SK-N-SH (cell line): ENCODE data around the gene PTPA. TPM values are rescaled to one million over a fixed set of nuclear protein-coding genes. Genes with fewer than 3 reads are reported as not detected.

Experiments used
- CTCF ChIA-PET: fragments of 300-600, 350-600 bp; formaldehyde crosslinking; extraction: SDS; loops from one replicate; lab custom pipeline; 2021; lab: Yijun Ruan, JAX
- POLR2A ChIA-PET: fragments of 350-600 bp; sonication (Branson Sonifier 250); formaldehyde crosslinking; extraction: SDS; loops from one replicate; lab custom pipeline; 2020; ENCODE audit warnings: antibody characterized with exemption, inconsistent platforms; lab: Yijun Ruan, JAX
- DNase-seq: peaks from one replicate; pipeline ENCODE4 v3.0.0; 2012
- H2AFZ ChIP-seq: fragments of 200-600 bp; sonication (generic); 2 replicates; pipeline ENCODE4 v1.8.1; 2016; ENCODE audit warnings: antibody characterized with exemption, mild to moderate bottlenecking, low read depth
- H3F3A ChIP-seq: fragments of 200-600 bp; sonication (generic); replicated peaks from 2 replicates; pipeline ENCODE3; 2016; ENCODE audit warnings: antibody characterized with exemption, mild to moderate bottlenecking; ENCODE audit not compliant: insufficient read depth
- H3K27ac ChIP-seq, 2 experiments: fragments of 200-500 bp in 1 of 2; fragments of 200-600 bp in 1 of 2; sonication (Bioruptor generic) in 1 of 2; sonication (generic), shearing (Covaris generic) in 1 of 2; 2 replicates each; pipeline versions ENCODE4 v1.5.1 to v1.6.1; 2014 to 2016; ENCODE audit warnings: low read depth in 2 of 2, inconsistent platforms in 1 of 2, low read length in 1 of 2, mild to moderate bottlenecking in 1 of 2, mixed read lengths in 1 of 2
- H3K27me3 ChIP-seq: fragments of 200-600 bp; sonication (generic), shearing (Covaris generic); 2 replicates; pipeline ENCODE4 v1.6.1; 2016; ENCODE audit warnings: mixed run types; ENCODE audit not compliant: insufficient read depth
- H3K36me3 ChIP-seq, 2 experiments: fragments of 200-500 bp in 1 of 2; fragments of 200-600 bp in 1 of 2; sonication (Bioruptor generic) in 1 of 2; sonication (generic) in 1 of 2; replicated peaks in 1 of 2; 2 replicates each; pipeline versions ENCODE3 to v1.5.1; 2014 to 2016; ENCODE audit warnings: low read length in 1 of 2, mild to moderate bottlenecking in 1 of 2; ENCODE audit not compliant: insufficient read depth in 2 of 2, control insufficient read depth in 1 of 2
- H3K4me1 ChIP-seq, 2 experiments: fragments of 200-500 bp in 1 of 2; fragments of 200-600 bp in 1 of 2; sonication (Bioruptor generic) in 1 of 2; sonication (generic), shearing (Covaris generic) in 1 of 2; 2 replicates each; pipeline versions ENCODE4 v1.5.1 to v1.6.1; 2014 to 2016; ENCODE audit warnings: low read depth in 1 of 2, low read length in 1 of 2, mixed run types in 1 of 2; ENCODE audit not compliant: insufficient read depth in 2 of 2, control insufficient read depth in 1 of 2
- H3K4me2 ChIP-seq: fragments of 200-600 bp; sonication (generic), shearing (Covaris generic); 2 replicates; pipeline ENCODE4 v1.6.1; 2017; ENCODE audit warnings: mixed run types
- H3K4me3 ChIP-seq, 2 experiments: fragments of 200-500 bp in 1 of 2; fragments of 200-600 bp in 1 of 2; sonication (Bioruptor generic) in 1 of 2; sonication (generic), shearing (Covaris generic) in 1 of 2; 2 replicates each; pipeline versions ENCODE4 v1.5.1 to v1.8.1; 2014 to 2016; ENCODE audit warnings: low read depth in 2 of 2, inconsistent platforms in 1 of 2, low read length in 1 of 2, mild to moderate bottlenecking in 1 of 2, mixed read lengths in 1 of 2, moderate library complexity in 1 of 2
- H3K79me2 ChIP-seq: fragments of 200-600 bp; sonication (generic); 2 replicates; pipeline ENCODE4 v1.8.1; 2017; ENCODE audit warnings: mild to moderate bottlenecking; ENCODE audit not compliant: insufficient read depth
- H3K9ac ChIP-seq: fragments of 200-600 bp; sonication (generic); 2 replicates; pipeline ENCODE4 v1.6.1; 2017; ENCODE audit warnings: mixed run types
- H3K9me2 ChIP-seq: fragments of 200-600 bp; sonication (generic); 2 replicates; pipeline ENCODE4 v1.6.1; 2017; ENCODE audit warnings: mixed run types
- H3K9me3 ChIP-seq: fragments of 200-600 bp; sonication (generic); 2 replicates; pipeline ENCODE4 v1.6.1; 2017; ENCODE audit warnings: mixed run types, mild to moderate bottlenecking, moderate library complexity
- H4K20me1 ChIP-seq: fragments of 200-600 bp; sonication (generic); 2 replicates; pipeline ENCODE4 v1.6.1; 2017; ENCODE audit warnings: mild to moderate bottlenecking, mixed run types; ENCODE audit not compliant: insufficient read depth
- CHD2 ChIP-seq: fragments of 150-350 bp; IDR thresholded peaks from 2 replicates; pipeline ENCODE4 v1.6.1; 2018; ENCODE audit warnings: low read length; ENCODE audit not compliant: partially characterized antibody
- CTCF ChIP-seq: fragments of 200-600 bp; sonication (generic); IDR thresholded peaks from 2 replicates; pipeline ENCODE4 v1.6.1; 2017; ENCODE audit warnings: antibody characterized with exemption, mild to moderate bottlenecking, moderate library complexity
- ELF1 ChIP-seq: IDR thresholded peaks from 2 replicates; pipeline ENCODE4 v1.4.0; 2012
- EP300 ChIP-seq, 2 experiments: IDR thresholded peaks; 2 replicates each; pipeline versions ENCODE4 v1.4.0 to v1.6.1; 2012; ENCODE audit warnings: borderline replicate concordance in 1 of 2, low read depth in 1 of 2, low read length in 1 of 2
- FOSL2 ChIP-seq: IDR thresholded peaks from 2 replicates; pipeline ENCODE4 v1.4.0; 2012; ENCODE audit warnings: low read depth, mild to moderate bottlenecking, moderate library complexity, borderline replicate concordance
- IRF3 ChIP-seq: fragments of 150-350 bp; IDR thresholded peaks from 2 replicates; pipeline ENCODE4 v1.6.1; 2016; ENCODE audit warnings: mild to moderate bottlenecking, low read depth, low read length
- JUND ChIP-seq: IDR thresholded peaks from 2 replicates; pipeline ENCODE4 v1.4.0; 2012
- NRF1 ChIP-seq: IDR thresholded peaks from 2 replicates; pipeline ENCODE4 v1.6.1; 2012; ENCODE audit warnings: low read depth, mild to moderate bottlenecking, low read length
- PBX3 ChIP-seq: IDR thresholded peaks from 2 replicates; pipeline ENCODE4; 2012
- RAD21 ChIP-seq: IDR thresholded peaks from 2 replicates; pipeline ENCODE4 v1.6.1; 2012; ENCODE audit warnings: mild to moderate bottlenecking, low read length
- REST ChIP-seq: IDR thresholded peaks from 2 replicates; pipeline ENCODE4 v1.6.1; 2012; ENCODE audit warnings: mild to moderate bottlenecking, low read depth, low read length, moderate library complexity
- SMC3 ChIP-seq: IDR thresholded peaks from 2 replicates; pipeline ENCODE4 v1.6.1; 2012; ENCODE audit warnings: low read depth, low read length, improper control_type of control experiment
- TEAD4 ChIP-seq: IDR thresholded peaks from 2 replicates; pipeline ENCODE4 v1.4.0; 2012; ENCODE audit warnings: mild to moderate bottlenecking, borderline replicate concordance; ENCODE audit not compliant: insufficient read depth
- USF2 ChIP-seq: fragments of 150-350 bp; IDR thresholded peaks from 2 replicates; pipeline ENCODE4 v1.6.1; 2017; ENCODE audit warnings: antibody characterized with exemption, low read length, low read depth, borderline replicate concordance
- YY1 ChIP-seq: IDR thresholded peaks from 2 replicates; pipeline ENCODE4 v1.4.0; 2012; ENCODE audit warnings: low read depth, mild to moderate bottlenecking
- WGBS: methylation state at CpG from one replicate; pipeline ENCODE4 v1.1.6; 2017; ENCODE audit warnings: low lambda C conversion rate; 5-methylcytosine and 5-hydroxymethylcytosine counted together
- polyA plus RNA-seq, 3 experiments: library from polyadenylated mRNA; depleted of rRNA; stranded (reverse); fragments of >200 nt; gene quantifications; 2 replicates each; pipeline ENCODE4 v1.2.3, GENCODE V29; 2012

Gene PTPA
- polyA plus RNA-seq, 1 of the 3 experiments (the other 2 are of a cell fraction), result 130 TPM

- Histone ChIP-seq H3K9ac (no peak overlapping the region), H3K27me3 (no peaks in the 10 kb centered on the region), H4K20me1 (no peaks in the 10 kb centered on the region), H3K4me1 (no peaks in the 10 kb centered on the region; a peak in 1 of 4 replicates), H3K79me2 (no peaks in the 10 kb centered on the region), H3K27ac (no peak overlapping the region), H3K9me2 (no peaks in the 10 kb centered on the region), H3K4me2 (no peak overlapping the region), H3K36me3 (no peaks in the 10 kb centered on the region), H3K9me3 (no peaks in the 10 kb centered on the region), H3F3A (no peaks in the 10 kb centered on the region), H2AFZ (no peak overlapping the region), H3K4me3 (no peak overlapping the region)
- WGBS, result 97% methylated on average over 6 of the region's 6 CpGs
- ChIA-PET POLR2A (no interaction called here), CTCF (no interaction called here)
- DNase-seq, result no peak
- TF ChIP-seq EP300 (IDR thresholded peaks at IDR 0.05; ENCODE audit: borderline replicate concordance in 1 of 2, low read depth in 1 of 2, low read length in 1 of 2), result no peak
- TF ChIP-seq RAD21, result no peak
- TF ChIP-seq FOSL2, result no peak
- TF ChIP-seq CTCF, result no peak
- no peak for TF ChIP-seq ELF1
- TF ChIP-seq PBX3, result no peak
- TF ChIP-seq TEAD4, result no peak
- no peak for TF ChIP-seq CHD2
- no peak for TF ChIP-seq USF2
- no peak for TF ChIP-seq IRF3
- TF ChIP-seq NRF1, result no peak
- TF ChIP-seq YY1, result no peak
- no peak for TF ChIP-seq SMC3
- TF ChIP-seq JUND, result no peak
- TF ChIP-seq REST, result no peak
These were observed 74.2 kb downstream of the PTPA start for GRCh38 chr9:129185402-129185801.
